Central memory CD8-positive, alpha-beta T cell (primary cell): ENCODE data around the gene NBR1.

Source experiments
- ATAC-seq: fragments of 150-1000 bp; cut with Tn5 transposase; replicated peaks from 2 replicates; pipeline ENCODE4 v1.10.0; 2022; ENCODE audit warnings: mild to moderate bottlenecking, moderate FRiP score, moderate number of reproducible peaks; ENCODE audit not compliant: poor library complexity, severe bottlenecking; ENCODE audit errors: extremely low read depth
- DNase-seq, 2 donors: peaks; one replicate each; pipeline ENCODE4 v3.0.0; 2021; ENCODE audit warnings: low spot score in 2 of 2
- H3K27ac Mint-ChIP-seq: one replicate; pipeline ENCODE4 v1.8.0; 2022; ENCODE audit warnings: low read depth, mild to moderate bottlenecking, moderate library complexity, mixed read lengths
- H3K27me3 Mint-ChIP-seq: one replicate; pipeline ENCODE4 v1.8.0; 2022; ENCODE audit warnings: mixed read lengths
- H3K36me3 Mint-ChIP-seq: one replicate; pipeline ENCODE4 v1.8.0; 2022; ENCODE audit warnings: mild to moderate bottlenecking, moderate library complexity, mixed read lengths; ENCODE audit not compliant: insufficient read depth
- H3K4me1 Mint-ChIP-seq: one replicate; pipeline ENCODE4 v1.8.0; 2022; ENCODE audit warnings: mixed read lengths
- H3K4me3 Mint-ChIP-seq: one replicate; pipeline ENCODE4 v1.8.0; 2022; ENCODE audit warnings: mild to moderate bottlenecking, moderate library complexity, mixed read lengths
- H3K9me3 Mint-ChIP-seq: one replicate; pipeline ENCODE4 v1.8.0; 2022; ENCODE audit warnings: mixed read lengths

Gene NBR1

DNA sequence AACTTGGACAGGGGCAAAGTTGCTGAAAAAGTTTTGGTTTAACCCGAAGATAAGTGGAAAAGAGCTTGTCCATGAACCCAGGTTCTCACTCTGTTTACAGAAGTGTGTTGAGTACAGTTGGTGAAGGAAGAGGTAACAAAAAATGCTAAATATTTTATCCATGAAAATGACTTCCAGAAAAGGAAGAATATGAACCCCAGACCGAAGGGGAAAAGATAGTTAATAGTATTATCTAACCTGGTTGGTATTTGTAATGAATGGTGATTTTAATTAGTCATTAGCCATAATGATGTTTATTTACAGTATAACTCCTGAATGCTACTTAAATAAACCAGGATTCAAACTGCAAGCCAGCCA is 40.1 kb downstream of the NBR1 start:
- peak overlapping the region; percentile 91 for H3K4me3 Mint-ChIP-seq
- peak overlapping the region; percentile 96 for H3K27ac Mint-ChIP-seq
- H3K4me1 Mint-ChIP-seq = peaks cover 29% of the 10 kb centered on the region
- ATAC-seq = no peak
- no peaks in the 10 kb centered on the region for H3K27me3 Mint-ChIP-seq
- H3K9me3 Mint-ChIP-seq = no peaks in the 10 kb centered on the region
- no peak for DNase-seq
- peaks cover 20% of the 10 kb centered on the region for H3K36me3 Mint-ChIP-seq

DNA sequence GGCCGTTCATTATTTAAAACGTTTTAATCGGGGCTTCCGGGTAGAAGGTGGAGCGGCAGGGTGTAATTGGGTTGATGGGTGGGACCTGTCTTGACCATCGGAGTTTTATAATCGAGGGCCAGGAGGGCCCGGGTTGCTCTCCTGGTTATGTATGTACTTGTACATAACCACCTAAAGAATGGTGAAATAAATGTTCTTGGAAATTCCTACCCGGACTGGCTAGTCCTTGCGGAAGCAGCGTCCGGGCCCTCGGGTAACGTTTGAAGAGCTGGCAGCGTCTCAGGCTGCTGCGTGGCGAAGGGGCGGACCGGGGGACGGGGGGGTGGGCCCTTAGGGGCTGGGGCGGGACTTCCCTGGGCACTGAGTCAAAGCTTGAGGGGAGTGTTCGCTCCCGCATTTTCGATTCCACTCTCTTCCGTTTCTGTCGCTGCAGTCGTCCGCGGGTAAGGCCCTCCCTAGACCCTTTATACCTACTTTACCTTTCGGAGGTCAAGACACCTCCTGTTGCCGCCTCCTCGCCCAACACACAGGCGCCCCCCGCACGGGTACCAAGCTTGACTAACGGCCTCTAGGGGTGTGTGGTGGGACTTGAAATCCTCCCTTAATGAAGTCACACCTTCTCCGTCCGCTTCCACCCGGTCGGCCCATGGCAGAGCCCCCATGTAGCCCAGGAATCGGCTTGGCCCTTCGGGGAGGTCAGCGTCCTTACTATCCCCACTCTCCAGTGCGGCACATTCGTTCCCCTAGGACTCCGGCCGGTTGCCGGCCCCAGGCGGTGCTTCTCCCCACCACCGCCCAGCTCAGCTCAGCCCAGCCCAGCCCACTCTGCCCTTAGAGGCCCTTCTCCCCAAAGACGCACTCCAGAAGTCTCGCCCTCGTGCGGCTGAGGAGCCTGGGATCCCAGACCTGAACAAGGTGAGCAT is 40.7 kb downstream of the NBR1 start, which contains the start of gene TMEM106A:
Gene TMEM106A, plus strand, starts transcription at position 396 of the 923 bp plus-strand sequence. CDS start 1,167 bp downstream, outside the sequence.
- Mint-ChIP-seq H3K27me3 (no peaks in the 10 kb centered on the region), H3K9me3 (no peaks in the 10 kb centered on the region), H3K36me3 (peaks cover 22% of the 10 kb centered on the region), H3K4me1 (peaks cover 29% of the 10 kb centered on the region), H3K4me3 (peak within 1 kb of the TSS; percentile 91), H3K27ac (peak within 1 kb of the TSS; percentile 96)
- DNase-seq = peak; percentile 56 to 61
- peak; percentile 93 for ATAC-seq

DNA sequence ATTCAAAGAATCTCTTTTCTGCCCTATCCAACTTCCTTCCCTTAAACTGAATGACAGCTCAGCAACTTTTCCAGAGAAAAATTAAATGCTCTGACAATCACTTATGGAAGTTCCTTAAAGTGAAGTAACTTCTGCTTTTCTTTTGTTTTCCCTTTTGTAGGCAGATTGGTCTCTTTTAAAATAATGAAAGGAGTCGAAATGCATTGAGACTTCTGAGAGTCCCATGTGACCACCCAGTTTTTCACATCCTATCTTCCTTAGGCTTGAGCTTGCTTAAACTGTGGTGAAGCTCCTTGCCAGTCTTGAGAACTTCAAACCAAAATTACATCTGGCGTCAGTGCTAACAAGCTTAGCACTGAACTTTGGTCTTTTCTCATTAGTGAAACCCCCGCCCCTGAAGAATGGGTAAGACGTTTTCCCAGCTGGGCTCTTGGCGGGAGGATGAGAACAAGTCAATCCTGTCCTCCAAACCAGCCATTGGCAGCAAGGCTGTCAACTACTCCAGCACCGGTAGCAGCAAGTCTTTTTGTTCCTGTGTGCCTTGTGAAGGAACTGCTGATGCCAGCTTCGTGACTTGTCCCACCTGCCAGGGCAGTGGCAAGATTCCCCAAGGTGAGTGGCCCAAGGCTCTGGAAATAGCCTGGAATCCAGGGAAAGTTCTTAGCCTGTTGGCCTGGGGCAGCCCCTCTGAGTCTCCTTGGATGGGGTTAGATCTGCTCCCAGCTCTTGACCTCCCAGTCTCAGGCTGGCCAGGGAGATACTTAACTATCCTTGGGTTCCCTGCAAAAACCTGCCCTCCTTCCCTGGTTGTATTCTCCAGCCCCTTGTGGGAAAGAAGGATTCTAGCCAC is 41.9 kb downstream of the NBR1 start:
- H3K9me3 Mint-ChIP-seq = no peaks in the 10 kb centered on the region
- DNase-seq (no peak), ATAC-seq (no peak)
- peak overlapping the region; percentile 91 for H3K4me3 Mint-ChIP-seq
- H3K27ac Mint-ChIP-seq = peak overlapping the region; percentile 96
- H3K4me1 Mint-ChIP-seq = peaks cover 29% of the 10 kb centered on the region
- H3K36me3 Mint-ChIP-seq = peaks cover 21% of the 10 kb centered on the region
- no peaks in the 10 kb centered on the region for H3K27me3 Mint-ChIP-seq

DNA sequence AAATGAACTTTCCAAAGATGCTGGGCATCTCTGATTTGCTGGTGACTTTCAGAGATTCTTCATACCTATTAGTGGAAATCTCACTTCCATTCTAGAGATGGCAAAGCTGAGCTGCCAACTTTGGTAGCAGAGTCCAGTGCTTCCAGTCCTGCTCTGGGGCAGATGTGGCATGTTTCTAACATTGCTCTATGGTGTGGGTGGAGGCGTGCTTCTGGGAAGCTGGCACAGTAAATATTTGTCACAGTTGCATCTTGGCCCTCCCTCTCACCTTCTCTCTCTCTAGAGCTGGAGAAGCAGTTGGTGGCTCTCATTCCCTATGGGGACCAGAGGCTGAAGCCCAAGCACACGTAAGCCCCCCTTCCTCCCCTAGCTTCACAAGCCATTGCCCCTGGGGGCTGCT is 42.5 kb downstream of the NBR1 start:
- no peaks in the 10 kb centered on the region for H3K27me3 Mint-ChIP-seq
- no peak overlapping the region for H3K4me3 Mint-ChIP-seq
- no peak overlapping the region for H3K27ac Mint-ChIP-seq
- peaks cover 20% of the 10 kb centered on the region for H3K36me3 Mint-ChIP-seq
- H3K4me1 Mint-ChIP-seq = peaks cover 29% of the 10 kb centered on the region
- no peak for ATAC-seq
- no peaks in the 10 kb centered on the region for H3K9me3 Mint-ChIP-seq
- no peak for DNase-seq

DNA sequence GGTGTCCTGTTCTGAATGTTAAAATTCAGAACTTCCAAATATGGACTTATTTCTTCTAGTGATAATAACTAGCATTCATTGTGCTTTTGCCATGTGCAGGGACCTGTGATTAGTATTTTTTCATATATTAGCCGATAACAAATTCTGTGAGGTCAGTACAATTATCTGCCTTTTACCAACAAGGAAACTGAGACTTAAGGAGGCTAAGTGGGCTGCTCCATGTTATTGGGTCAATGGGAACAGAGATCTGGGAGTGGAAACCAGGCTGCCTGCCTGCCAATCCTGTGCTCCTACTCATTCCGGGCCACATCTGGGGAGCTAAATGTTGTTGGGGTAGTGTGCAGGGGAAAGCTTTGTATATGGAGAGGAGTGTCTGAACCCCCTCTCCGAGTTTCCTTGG is 44.3 kb downstream of the NBR1 start:
- no peak overlapping the region for H3K27ac Mint-ChIP-seq
- peaks cover 21% of the 10 kb centered on the region for H3K36me3 Mint-ChIP-seq
- H3K9me3 Mint-ChIP-seq = no peaks in the 10 kb centered on the region
- no peak for ATAC-seq
- H3K4me1 Mint-ChIP-seq = peaks cover 39% of the 10 kb centered on the region
- no peaks in the 10 kb centered on the region for H3K27me3 Mint-ChIP-seq
- H3K4me3 Mint-ChIP-seq = no peak overlapping the region
- DNase-seq = no peak

DNA sequence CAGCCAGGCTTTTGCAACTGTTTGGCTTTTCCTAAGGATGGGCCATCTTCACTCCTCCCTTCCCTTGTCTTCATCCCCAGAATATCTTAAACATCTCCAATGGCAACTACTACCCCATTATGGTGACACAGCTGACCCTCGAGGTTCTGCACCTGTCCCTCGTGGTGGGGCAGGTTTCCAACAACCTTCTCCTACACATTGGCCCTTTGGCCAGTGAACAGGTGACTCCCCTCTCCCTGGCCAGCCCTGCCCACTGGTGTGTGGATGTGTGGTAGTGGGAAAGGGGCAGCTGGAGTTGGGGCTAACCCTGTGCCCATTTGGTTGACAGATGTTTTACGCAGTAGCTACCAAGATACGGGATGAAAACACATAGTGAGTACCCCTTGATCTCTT is 45.4 kb downstream of the NBR1 start:
- H3K27me3 Mint-ChIP-seq = no peaks in the 10 kb centered on the region
- DNase-seq (no peak), ATAC-seq (no peak)
- H3K4me1 Mint-ChIP-seq = peaks cover 33% of the 10 kb centered on the region
- no peaks in the 10 kb centered on the region for H3K9me3 Mint-ChIP-seq
- H3K4me3 Mint-ChIP-seq = no peak overlapping the region
- peaks cover 21% of the 10 kb centered on the region for H3K36me3 Mint-ChIP-seq
- H3K27ac Mint-ChIP-seq = no peak overlapping the region

DNA sequence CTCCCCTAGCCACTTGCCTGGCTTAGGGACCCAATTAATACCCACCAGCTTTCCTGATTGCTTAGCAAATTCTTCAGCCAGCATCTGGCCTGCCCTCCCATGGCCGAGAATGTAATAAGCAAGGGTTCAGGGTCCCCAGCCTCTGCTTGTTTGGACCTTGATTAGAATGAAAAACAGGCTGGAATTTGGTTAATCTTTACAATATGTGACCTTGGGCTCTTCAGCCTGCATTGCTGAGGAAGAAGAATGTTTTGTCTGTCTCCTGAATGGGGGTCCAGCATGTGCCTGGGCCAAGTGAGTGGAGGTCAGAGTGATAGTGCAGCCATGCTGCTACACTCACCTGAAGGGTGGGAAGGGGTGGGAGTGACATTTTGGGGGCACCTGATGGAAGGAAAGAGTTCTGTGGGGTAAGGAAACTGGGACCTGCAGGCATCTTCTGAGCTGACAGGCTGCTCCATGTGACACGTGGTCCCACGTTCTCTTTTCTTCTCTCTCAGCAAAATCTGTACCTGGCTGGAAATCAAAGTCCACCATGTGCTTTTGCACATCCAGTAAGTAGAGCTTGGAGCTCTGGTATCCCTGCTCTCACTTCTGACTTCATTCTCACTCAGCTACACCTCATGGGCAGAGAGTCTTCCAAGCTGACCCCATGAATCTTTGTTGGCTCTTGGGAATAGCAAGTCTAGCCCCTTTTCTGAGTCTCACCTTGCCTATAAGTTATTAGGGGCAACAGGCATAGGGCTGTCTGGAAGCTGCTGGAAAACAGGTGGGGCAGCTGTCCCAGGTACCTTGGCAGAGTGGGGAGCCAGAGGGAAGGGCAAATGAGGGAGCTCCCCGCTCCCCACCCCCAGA is 46.0 kb downstream of the NBR1 start:
- Mint-ChIP-seq H3K27ac (no peak overlapping the region), H3K4me3 (no peak overlapping the region), H3K4me1 (peaks cover 31% of the 10 kb centered on the region), H3K9me3 (no peaks in the 10 kb centered on the region), H3K36me3 (peaks cover 18% of the 10 kb centered on the region), H3K27me3 (no peaks in the 10 kb centered on the region)
- DNase-seq (no peak), ATAC-seq (no peak)

DNA sequence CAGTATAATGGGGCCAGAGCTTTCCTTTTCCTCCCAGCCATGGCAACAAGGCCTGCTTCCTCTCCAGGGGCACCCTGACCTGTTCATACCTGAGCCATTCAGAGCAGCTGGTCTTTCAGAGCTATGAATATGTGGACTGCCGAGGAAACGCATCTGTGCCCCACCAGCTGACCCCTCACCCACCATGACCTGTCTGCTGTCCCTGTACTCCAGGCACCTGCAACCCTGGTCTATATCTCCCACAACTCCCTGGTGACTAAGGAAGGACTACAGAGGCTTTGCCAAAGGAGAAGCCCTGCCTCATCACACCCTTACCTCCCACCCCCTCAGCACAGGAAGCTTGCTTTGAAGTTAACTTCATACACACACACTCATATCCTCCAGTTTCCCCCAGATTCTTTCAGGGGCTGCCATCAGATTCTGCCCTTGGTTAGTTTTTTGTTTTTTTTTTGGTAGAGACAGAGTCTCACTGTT is 46.6 kb downstream of the NBR1 start:
- DNase-seq (no peak), ATAC-seq (no peak)
- peaks cover 17% of the 10 kb centered on the region for H3K36me3 Mint-ChIP-seq
- H3K4me1 Mint-ChIP-seq = peaks cover 24% of the 10 kb centered on the region
- peak overlapping the region; percentile 46 for H3K27ac Mint-ChIP-seq
- no peaks in the 10 kb centered on the region for H3K27me3 Mint-ChIP-seq
- H3K9me3 Mint-ChIP-seq = no peaks in the 10 kb centered on the region
- H3K4me3 Mint-ChIP-seq = no peak overlapping the region

DNA sequence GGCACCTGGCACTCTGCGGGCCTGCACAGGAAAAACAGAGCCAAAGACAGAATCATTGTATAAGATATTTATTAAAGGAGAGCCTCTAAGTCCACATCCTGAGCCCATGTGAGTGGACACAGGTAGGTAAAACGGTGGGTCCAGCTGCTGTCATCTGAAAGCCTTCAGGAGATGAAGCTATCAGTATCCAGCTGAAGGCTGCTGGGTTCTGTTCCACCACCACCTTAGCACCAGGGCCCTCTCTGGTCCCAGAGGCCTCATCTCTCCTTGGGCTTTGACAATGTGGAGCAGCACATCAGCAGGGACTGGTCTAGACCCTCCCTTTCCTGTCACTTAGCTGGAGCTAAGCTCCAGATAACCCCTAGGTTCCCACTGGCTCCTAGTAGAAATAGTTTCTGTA is 48.0 kb downstream of the NBR1 start:
- H3K4me1 Mint-ChIP-seq = peaks cover 14% of the 10 kb centered on the region
- ATAC-seq = no peak
- H3K4me3 Mint-ChIP-seq = no peak overlapping the region

DNA sequence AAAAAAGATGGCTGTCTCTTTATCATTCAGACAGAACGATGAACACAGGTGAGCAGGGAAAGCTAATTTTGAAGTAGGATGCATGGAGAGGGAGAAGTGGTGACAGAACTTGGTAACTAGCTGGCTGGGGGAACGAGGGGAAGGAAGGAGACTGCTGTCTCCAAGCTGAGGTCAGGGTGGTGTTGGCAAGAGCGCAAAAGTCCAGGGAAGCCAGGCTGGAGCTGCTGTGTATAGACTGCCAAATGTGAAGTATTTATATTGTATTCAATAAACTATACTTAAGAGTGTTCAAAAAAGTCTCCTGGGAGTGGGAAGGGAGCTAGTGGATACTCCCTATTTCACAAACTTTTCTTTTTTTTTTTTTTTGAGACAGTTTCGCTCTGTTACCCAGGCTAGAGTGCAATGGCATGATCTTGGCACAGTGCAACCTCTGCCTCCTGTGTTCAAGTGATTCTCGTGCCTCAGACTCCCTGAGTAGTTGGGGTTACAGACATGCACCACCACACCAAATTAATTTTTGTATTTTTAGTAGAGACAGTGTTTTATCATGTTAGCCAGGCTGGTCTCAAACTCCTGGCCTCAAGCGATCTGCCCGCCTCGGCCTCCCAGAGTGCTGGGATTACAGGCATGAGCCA is 48.8 kb downstream of the NBR1 start:
- Mint-ChIP-seq H3K27me3 (no peaks in the 10 kb centered on the region), H3K27ac (no peak overlapping the region), H3K9me3 (no peaks in the 10 kb centered on the region), H3K4me1 (peaks cover 20% of the 10 kb centered on the region), H3K36me3 (peaks cover 15% of the 10 kb centered on the region), H3K4me3 (no peak overlapping the region)
- DNase-seq (no peak), ATAC-seq (no peak)

More for the DNA sequence above, 48.0 kb downstream of the NBR1 start:
- Mint-ChIP-seq H3K27me3 (no peaks in the 10 kb centered on the region), H3K36me3 (peaks cover 15% of the 10 kb centered on the region), H3K9me3 (no peaks in the 10 kb centered on the region), H3K27ac (peak overlapping the region; percentile 41)
- DNase-seq = no peak

DNA sequence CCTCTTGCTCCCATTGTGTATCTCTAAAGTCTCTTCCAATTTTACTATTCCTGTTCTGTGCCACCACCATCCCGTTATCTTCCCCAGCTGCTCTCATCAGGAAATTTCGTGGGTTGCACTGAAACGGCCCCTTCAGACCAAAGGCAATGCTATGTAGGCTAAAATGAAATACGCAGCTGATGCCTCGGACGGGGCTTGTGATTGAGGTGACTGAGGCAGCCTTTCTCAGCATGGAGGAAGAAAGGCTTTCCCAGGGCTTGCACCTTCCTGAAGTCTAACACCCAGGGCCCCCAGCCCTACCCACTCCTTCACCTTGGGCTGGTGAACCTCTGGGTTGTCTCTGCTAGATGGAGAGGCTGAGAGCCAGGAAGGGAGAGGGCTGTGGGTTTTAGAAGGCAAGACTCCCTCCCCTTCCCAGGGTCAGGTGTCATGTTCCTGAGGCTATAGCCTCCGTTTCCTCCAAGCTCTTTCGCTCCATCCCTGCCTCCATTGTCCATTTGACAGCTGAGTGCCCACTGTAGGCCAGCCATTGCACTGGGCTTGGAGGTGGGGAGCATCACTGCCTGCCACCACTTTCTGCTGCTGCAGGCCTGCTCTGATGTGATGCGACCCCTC is 49.6 kb downstream of the NBR1 start:
- ATAC-seq (no peak), DNase-seq (no peak)
- H3K4me3 Mint-ChIP-seq = no peak overlapping the region
- no peaks in the 10 kb centered on the region for H3K9me3 Mint-ChIP-seq
- H3K36me3 Mint-ChIP-seq = peaks cover 13% of the 10 kb centered on the region
- H3K27ac Mint-ChIP-seq = no peak overlapping the region
- H3K4me1 Mint-ChIP-seq = peaks cover 20% of the 10 kb centered on the region
- H3K27me3 Mint-ChIP-seq = no peaks in the 10 kb centered on the region
